GM18517 (cell line): Measurements from ENCODE around the gene MAGEA12.
"Not testable (repeated sequence)": the region's sequence is repeated elsewhere in the genome, so short reads cannot be mapped to it uniquely, and the experiment has no call there.

Source experiments
- ATAC-seq: cut with Tn5 transposase; IDR thresholded peaks from one replicate; pipeline ENCODE4 v1.9.1; 2021; ENCODE audit warnings: mild to moderate bottlenecking, moderate library complexity; ENCODE audit not compliant: unreplicated experiment

MAGEA12 gene, protein sequence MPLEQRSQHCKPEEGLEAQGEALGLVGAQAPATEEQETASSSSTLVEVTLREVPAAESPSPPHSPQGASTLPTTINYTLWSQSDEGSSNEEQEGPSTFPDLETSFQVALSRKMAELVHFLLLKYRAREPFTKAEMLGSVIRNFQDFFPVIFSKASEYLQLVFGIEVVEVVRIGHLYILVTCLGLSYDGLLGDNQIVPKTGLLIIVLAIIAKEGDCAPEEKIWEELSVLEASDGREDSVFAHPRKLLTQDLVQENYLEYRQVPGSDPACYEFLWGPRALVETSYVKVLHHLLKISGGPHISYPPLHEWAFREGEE

DNA sequence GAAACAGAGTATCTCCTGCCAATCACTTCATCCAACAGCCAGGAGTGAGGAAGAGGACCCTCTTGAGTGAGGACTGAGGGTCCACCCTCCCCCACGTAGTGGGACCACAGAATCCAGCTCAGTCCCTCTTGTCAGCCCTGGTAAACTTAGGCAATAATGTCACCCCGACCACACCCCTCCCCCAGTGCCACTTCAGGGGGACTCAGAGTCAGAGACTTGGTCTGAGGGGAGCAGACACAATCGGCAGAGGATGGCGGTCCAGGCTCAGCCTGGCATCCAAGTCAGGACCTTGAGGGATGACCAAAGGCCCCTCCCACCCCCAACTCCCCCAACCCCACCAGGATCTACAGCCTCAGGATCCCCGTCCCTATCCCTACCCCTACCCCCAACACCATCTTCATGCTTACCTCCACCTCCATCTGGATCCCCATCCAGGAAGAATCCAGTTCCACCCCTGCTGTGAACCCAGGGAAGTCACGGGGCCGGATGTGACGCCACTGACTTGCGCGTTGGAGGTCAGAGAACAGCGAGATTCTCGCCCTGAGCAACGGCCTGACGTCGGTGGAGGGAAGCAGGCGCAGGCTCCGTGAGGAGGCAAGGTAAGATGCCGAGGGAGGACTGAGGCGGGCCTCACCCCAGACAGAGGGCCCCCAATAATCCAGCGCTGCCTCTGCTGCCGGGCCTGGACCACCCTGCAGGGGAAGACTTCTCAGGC, at the start of gene MAGEA12, which contains the start of gene CSAG1:
MAGEA12 (plus strand) TSS at position 497 of the 715 bp plus-strand sequence. CDS start 2,405 bp downstream, outside the sequence.
CSAG1 (minus strand) TSS at position 461 of the 715 bp plus-strand sequence. CDS start 1,261 bp downstream, outside the sequence.
- no peak for ATAC-seq

DNA sequence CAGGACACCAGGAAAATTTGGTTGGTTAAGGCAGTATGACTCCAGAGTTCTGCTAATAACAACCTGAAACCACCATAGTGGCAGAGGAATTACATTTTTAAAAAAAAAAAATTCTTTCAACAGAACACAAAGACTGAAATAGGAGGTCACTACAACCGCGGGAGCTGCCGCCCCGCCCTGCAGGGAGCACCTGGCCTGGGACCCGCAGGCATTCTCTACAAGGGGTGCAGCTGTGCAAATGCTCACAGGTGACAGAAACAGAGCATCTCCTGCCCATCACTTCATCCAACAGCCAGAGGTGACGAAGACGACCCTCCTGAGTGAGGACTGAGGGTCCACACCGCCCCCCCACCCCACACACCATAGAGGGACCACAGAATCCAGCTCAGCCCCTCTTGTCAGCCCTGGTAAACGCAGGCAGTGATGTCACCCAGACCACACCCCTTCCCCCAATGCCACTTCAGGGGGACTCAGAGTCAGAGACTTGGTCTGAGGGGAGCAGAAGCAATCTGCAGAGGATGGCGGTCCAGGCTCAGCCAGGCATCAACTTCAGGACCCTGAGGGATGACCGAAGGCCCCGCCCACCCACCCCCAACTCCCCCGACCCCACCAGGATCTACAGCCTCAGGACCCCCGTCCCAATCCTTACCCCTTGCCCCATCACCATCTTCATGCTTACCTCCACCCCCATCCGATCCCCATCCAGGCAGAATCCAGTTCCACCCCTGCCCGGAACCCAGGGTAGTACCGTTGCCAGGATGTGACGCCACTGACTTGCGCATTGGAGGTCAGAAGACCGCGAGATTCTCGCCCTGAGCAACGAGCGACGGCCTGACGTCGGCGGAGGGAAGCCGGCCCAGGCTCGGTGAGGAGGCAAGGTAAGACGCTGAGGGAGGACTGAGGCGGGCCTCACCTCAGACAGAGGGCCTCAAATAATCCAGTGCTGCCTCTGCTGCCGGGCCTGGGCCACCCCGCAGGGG, 35.3 kb upstream of the MAGEA12 start, which contains the start of gene MAGEA3:
MAGEA3 (plus strand) TSS at position 843 of the 980 bp plus-strand sequence. CDS start 2,039 bp downstream, outside the sequence.
- not testable (repeated sequence) for ATAC-seq

DNA sequence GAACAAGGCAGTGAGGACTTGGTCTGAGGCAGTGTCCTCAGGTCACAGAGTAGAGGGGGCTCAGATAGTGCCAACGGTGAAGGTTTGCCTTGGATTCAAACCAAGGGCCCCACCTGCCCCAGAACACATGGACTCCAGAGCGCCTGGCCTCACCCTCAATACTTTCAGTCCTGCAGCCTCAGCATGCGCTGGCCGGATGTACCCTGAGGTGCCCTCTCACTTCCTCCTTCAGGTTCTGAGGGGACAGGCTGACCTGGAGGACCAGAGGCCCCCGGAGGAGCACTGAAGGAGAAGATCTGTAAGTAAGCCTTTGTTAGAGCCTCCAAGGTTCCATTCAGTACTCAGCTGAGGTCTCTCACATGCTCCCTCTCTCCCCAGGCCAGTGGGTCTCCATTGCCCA, 33.2 kb upstream of the MAGEA12 start:
- not testable (repeated sequence) for ATAC-seq

DNA sequence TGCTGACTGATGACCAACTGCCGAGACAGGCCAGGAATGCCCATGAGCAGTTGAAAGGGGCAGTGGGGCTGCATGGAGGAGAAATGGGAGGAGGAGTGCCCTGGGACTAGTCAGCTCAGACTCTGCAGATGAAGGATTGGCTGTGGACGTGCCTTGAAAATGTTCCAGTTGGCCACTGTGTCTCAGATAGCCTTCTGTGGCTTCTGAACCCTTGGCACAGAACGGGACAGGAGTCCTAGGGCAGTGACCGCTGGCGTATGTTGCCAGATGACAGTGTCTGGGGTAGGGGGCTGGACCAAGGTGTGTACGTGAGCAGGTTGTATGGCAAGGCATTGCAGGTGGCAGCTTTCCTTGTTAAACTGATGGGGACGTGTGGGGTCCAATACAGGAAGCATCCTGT, 27.1 kb upstream of the MAGEA12 start:
- ATAC-seq: not testable (repeated sequence)

DNA sequence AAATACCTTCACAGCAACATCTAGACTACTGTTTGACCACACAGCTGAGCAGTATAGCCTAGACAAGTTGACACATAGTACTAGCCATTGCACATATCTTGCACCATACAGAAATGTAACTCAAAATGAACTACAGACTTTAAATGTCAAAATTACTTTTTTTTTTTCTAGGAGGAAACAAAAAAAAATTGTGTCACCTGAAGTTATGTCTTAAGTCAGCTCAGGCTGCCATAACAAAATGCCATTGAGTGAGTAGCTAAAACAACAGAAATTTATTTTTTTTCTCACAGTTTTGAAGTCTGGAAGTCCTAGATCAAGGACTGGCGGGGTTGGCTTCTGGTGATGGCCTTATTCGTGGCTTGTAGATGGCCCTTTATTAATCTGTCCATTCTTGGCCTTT, 24.4 kb upstream of the MAGEA12 start, which contains the start of gene CSAG2:
CSAG2 (minus strand) TSS at position 101 of the 400 bp plus-strand sequence. CDS start 161 bp downstream, outside the sequence.
- ATAC-seq: not testable (repeated sequence)

DNA sequence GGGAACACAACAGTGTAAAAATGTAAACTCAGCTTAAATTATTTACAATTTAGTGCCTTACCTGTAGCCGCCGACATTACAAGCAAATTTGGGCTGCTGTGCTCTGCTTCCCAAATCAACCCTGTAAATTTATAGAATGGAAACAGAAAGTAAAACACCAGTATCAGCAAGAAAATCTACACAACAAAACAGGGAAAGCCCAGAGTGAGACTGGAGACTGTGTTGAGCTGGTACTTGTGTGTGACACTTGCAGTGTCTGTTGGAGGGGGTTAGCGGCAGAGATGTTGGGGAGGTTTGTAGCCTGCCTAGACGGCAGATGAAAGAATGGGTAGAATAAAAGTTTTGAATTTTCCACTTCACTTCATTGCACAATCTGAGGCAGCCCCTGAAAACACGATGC, 20.4 kb upstream of the MAGEA12 start:
- ATAC-seq: not testable (repeated sequence)

DNA sequence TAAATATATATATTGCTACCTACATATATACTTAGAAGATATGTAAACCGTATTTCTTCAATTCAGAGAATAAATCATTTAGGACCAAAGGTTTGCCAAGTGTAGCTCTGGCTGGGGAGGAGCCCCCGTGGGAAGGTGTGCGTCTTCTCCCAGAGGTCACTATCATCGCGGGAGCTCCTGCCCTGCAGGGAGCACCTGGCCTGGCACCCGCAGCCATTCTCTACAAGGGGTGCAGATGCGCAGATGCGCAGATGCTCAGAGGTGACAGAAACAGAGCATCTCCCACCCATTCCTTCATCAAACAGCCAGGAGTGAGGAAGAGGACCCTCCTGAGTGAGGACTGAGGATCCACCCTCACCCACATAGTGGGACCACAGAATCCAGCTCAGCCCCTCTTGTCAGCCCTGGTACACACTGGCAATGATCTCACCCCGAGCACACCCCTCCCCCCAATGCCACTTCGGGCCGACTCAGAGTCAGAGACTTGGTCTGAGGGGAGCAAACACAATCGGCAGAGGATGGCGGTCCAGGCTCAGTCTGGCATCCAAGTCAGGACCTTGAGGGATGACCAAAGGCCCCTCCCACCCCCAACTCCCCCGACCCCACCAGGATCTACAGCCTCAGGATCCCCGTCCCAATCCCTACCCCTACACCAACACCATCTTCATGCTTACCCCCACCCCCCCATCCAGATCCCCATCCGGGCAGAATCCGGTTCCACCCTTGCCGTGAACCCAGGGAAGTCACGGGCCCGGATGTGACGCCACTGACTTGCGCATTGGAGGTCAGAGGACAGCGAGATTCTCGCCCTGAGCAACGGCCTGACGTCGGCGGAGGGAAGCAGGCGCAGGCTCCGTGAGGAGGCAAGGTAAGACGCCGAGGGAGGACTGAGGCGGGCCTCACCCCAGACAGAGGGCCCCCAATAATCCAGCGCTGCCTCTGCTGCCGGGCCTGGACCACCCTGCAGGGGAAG, 19.5 kb upstream of the MAGEA12 start, which contains the start of gene MAGEA2B:
MAGEA2B (plus strand) TSS at position 814 of the 973 bp plus-strand sequence. CDS start 2,479 bp downstream, outside the sequence.
- ATAC-seq: not testable (repeated sequence)

DNA sequence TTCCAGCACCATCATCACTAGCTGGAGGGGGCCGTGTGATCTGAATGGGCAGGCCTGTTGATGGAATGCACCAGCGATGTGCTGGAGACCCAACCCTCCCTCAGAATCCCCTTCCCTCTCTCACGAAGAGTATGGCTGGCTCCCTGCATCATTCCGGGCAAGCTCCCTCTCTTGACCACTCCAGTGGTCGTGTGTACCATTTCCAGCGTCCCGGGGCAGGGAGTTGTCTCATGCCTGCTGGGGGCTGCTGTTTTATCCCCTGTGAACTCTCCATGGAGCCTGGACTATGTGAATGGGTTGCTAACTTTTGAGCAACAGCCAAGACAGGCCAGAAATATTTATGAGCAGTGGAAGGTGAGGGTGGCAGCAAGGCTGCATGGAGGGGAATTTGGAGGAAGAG, 8.1 kb upstream of the MAGEA12 start:
- no peak for ATAC-seq

DNA sequence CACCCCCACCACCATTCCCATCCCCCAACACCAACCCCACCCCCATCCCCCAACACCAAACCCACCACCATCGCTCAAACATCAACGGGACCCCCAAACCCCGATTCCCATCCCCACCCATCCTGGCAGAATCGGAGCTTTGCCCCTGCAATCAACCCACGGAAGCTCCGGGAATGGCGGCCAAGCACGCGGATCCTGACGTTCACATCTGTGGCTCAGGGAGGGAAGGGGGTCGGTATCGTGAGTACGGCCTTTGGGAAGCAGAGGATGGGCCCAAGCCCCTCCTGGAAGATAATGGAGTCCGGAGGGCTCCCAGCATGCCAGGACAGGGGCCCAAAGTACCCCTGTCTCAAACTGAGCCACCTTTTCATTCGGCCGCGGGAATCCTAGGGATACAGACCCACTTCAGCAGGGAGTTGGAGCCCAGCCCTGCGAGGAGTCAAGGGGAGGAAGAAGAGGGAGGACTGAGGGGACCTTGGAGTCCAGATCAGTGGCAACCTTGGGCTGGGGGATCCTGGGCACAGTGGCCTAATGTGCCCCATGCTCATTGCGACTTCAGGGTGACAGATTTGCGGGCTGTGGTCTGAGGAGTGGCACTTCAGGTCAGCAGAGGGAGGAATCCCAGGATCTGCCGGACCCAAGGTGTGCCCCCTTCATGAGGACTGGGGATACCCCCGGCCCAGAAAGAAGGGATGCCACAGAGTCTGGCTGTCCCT, 744 bp downstream of the MAGEA12 start:
- not testable (repeated sequence) for ATAC-seq

DNA sequence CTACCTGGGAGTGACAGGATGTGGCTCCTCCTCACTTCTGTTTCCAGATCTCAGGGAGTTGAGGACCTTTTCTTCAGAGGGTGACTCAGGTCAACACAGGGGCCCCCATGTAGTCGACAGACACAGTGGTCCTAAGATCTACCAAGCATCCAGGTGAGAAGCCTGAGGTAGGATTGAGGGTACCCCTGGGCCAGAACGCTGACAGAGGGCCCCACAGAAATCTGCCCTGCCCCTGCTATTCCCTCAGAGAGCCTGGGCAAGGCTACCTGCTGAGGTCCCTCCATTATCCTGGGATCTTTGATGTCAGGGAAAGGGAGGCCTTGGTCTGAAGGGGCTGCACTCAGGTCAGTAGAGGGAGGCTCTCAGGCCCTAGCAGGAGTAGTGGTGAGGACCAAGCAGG, 1.5 kb downstream of the MAGEA12 start:
- ATAC-seq: no peak

DNA sequence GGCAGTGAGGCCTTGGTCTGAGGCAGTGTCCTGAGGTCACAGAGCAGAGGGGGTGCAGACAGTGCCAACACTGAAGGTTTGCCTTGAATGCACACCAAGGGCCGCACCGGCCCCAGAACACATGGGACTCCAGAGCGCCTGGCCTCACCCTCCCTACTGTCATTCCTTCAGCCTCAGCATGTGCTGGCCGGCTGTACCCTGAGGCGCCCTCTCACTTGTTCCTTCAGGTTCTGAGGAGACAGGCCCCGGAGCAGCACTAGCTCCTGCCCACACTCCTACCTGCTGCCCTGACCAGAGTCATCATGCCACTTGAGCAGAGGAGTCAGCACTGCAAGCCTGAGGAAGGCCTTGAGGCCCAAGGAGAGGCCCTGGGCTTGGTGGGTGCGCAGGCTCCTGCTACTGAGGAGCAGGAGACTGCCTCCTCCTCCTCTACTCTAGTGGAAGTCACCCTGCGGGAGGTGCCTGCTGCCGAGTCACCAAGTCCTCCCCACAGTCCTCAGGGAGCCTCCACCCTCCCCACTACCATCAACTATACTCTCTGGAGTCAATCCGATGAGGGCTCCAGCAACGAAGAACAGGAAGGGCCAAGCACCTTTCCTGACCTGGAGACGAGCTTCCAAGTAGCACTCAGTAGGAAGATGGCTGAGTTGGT, 2.4 kb downstream of the MAGEA12 start:
- no peak for ATAC-seq

DNA sequence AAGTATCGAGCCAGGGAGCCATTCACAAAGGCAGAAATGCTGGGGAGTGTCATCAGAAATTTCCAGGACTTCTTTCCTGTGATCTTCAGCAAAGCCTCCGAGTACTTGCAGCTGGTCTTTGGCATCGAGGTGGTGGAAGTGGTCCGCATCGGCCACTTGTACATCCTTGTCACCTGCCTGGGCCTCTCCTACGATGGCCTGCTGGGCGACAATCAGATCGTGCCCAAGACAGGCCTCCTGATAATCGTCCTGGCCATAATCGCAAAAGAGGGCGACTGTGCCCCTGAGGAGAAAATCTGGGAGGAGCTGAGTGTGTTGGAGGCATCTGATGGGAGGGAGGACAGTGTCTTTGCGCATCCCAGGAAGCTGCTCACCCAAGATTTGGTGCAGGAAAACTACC, 3.0 kb downstream of the MAGEA12 start:
- not testable (repeated sequence) for ATAC-seq

DNA sequence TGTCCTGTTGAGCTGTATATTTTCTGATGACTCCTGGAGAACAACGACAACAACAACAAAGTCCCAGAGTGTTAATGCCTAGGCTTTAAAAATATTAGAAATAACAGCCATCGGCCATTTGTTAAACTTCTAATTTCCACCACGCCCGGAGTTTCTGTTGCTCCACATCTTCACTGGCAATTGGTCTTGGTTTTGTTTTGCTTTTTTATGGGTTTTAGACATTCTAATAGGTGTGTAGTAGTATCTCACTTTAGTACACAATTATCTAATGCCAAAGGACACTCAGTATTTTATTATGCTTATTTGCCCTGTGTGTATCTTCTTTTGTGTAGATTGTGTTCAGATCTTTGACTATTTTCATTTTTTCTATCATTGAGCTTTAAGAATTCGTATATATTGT, 5.0 kb downstream of the MAGEA12 start:
- no peak for ATAC-seq

DNA sequence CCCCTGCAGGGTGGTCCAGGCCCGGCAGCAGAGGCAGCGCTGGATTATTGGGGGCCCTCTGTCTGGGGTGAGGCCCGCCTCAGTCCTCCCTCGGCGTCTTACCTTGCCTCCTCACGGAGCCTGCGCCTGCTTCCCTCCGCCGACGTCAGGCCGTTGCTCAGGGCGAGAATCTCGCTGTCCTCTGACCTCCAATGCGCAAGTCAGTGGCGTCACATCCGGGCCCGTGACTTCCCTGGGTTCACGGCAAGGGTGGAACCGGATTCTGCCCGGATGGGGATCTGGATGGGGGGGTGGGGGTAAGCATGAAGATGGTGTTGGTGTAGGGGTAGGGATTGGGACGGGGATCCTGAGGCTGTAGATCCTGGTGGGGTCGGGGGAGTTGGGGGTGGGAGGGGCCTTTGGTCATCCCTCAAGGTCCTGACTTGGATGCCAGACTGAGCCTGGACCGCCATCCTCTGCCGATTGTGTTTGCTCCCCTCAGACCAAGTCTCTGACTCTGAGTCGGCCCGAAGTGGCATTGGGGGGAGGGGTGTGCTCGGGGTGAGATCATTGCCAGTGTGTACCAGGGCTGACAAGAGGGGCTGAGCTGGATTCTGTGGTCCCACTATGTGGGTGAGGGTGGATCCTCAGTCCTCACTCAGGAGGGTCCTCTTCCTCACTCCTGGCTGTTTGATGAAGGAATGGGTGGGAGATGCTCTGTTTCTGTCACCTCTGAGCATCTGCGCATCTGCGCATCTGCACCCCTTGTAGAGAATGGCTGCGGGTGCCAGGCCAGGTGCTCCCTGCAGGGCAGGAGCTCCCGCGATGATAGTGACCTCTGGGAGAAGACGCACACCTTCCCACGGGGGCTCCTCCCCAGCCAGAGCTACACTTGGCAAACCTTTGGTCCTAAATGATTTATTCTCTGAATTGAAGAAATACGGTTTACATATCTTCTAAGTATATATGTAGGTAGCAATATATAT, 20.4 kb downstream of the MAGEA12 start, which contains the start of gene MAGEA2:
MAGEA2 (minus strand) TSS at position 157 of the 965 bp plus-strand sequence. CDS start 2,479 bp downstream, outside the sequence.
- not testable (repeated sequence) for ATAC-seq

DNA sequence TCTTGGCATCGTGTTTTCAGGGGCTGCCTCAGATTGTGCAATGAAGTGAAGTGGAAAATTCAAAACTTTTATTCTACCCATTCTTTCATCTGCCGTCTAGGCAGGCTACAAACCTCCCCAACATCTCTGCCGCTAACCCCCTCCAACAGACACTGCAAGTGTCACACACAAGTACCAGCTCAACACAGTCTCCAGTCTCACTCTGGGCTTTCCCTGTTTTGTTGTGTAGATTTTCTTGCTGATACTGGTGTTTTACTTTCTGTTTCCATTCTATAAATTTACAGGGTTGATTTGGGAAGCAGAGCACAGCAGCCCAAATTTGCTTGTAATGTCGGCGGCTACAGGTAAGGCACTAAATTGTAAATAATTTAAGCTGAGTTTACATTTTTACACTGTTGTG, 21.3 kb downstream of the MAGEA12 start:
- not testable (repeated sequence) for ATAC-seq

DNA sequence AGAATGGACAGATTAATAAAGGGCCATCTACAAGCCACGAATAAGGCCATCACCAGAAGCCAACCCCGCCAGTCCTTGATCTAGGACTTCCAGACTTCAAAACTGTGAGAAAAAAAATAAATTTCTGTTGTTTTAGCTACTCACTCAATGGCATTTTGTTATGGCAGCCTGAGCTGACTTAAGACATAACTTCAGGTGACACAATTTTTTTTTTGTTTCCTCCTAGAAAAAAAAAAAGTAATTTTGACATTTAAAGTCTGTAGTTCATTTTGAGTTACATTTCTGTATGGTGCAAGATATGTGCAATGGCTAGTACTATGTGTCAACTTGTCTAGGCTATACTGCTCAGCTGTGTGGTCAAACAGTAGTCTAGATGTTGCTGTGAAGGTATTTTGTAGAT, 25.4 kb downstream of the MAGEA12 start, which contains the start of gene CSAG3:
CSAG3 (plus strand) TSS at position 301 of the 400 bp plus-strand sequence.
- not testable (repeated sequence) for ATAC-seq

DNA sequence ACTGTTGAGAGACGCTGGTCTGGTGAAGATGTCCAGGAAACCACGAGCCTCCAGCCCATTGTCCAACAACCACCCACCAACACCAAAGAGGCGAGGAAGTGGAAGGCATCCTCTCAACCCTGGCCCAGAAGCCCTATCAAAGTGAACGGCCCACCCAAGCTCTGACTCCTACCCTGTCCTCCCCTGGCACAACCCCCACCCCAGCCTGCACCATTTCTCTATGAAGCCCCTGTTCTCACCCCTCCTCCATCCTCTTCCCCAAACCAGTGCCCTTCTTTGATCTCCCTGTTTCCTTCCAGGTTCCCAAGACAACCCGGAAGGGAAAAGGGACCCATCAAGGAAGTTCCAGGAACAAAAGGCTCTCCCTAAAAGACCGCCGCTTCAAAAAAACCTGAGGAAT, 26.0 kb downstream of the MAGEA12 start:
- ATAC-seq: not testable (repeated sequence)
